HUES6 (cell line): ENCODE results near the gene MSX2.
"Not testable (repeated sequence)": the region's sequence is repeated elsewhere in the genome, so short reads cannot be mapped to it uniquely, and the experiment has no call there.

Experiments used
- H3K27ac ChIP-seq: 2 replicates; pipeline ENCODE4 v1.7.0; 2013; ENCODE audit warnings: low read depth, mild to moderate bottlenecking, low read length, inconsistent platforms
- H3K27me3 ChIP-seq: 2 replicates; pipeline ENCODE4 v1.6.1; 2013; ENCODE audit warnings: low read length; ENCODE audit not compliant: control insufficient read depth, insufficient read depth
- H3K36me3 ChIP-seq: 2 replicates; pipeline ENCODE4 v1.6.1; 2013; ENCODE audit warnings: low read length; ENCODE audit not compliant: control insufficient read depth, insufficient read depth
- H3K4me1 ChIP-seq: 2 replicates; pipeline ENCODE4 v1.6.1; 2013; ENCODE audit warnings: low read length; ENCODE audit not compliant: control insufficient read depth, insufficient read depth
- H3K4me3 ChIP-seq: 2 replicates; pipeline ENCODE4 v1.5.1; 2013; ENCODE audit warnings: low read depth, low read length
- H3K9ac ChIP-seq: one replicate; pipeline ENCODE4 v1.6.1; 2013; ENCODE audit warnings: mild to moderate bottlenecking, low read length
- H3K9me3 ChIP-seq: 2 replicates; pipeline ENCODE4 v1.6.1; 2013; ENCODE audit warnings: low read depth, low read length; ENCODE audit not compliant: control insufficient read depth, insufficient read depth

Gene MSX2

DNA sequence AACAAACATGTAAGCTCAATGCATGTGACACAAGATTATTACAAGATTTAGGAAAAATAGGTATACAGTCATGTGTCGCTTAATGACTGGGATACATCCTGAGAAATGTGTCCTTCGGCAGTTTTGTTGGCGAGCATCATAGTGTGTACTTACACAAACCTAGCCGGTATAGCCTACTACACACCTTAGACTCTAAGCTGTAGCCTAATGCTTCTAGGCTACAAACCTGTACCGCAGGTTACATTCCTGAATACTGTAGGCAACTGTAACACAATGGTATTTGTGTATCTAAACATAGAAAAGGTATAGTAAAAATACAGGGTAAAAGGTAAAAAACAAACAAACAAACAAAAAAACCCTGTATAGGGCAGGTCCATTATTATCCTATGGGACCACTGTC is 27.7 kb downstream of the MSX2 start:
- no peaks in the 10 kb centered on the region for H3K4me1 ChIP-seq
- H3K9ac ChIP-seq = no peak overlapping the region
- peak overlapping the region; percentile 80 for H3K4me3 ChIP-seq
- H3K9me3 ChIP-seq = no peaks in the 10 kb centered on the region
- H3K36me3 ChIP-seq = no peaks in the 10 kb centered on the region
- H3K27me3 ChIP-seq = peaks cover 59% of the 10 kb centered on the region
- H3K27ac ChIP-seq = no peak overlapping the region

DNA sequence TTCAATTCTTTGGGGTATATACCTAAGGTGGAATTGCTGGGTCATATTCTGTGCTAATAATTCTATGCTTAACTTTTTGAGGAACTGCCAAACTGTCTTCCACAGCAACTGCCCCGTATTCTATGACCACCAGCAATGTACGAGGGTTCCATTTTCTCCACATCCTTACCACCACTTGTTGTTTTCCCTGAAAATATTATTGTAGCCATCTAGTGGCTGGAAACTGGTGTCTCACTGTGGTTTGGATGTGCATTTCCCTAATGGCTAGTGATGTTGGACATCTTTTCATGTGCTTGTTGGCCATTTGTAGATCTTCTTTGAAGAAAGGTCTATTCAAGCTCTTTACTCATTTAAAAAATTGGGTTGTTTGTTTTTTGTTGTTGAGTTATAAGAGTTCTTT is 30.7 kb downstream of the MSX2 start:
- Histone ChIP-seq H3K36me3 (no peaks in the 10 kb centered on the region), H3K27ac (no peak overlapping the region), H3K9me3 (no peaks in the 10 kb centered on the region), H3K9ac (no peak overlapping the region), H3K4me1 (no peaks in the 10 kb centered on the region), H3K4me3 (no peak overlapping the region), H3K27me3 (peaks cover 38% of the 10 kb centered on the region)

DNA sequence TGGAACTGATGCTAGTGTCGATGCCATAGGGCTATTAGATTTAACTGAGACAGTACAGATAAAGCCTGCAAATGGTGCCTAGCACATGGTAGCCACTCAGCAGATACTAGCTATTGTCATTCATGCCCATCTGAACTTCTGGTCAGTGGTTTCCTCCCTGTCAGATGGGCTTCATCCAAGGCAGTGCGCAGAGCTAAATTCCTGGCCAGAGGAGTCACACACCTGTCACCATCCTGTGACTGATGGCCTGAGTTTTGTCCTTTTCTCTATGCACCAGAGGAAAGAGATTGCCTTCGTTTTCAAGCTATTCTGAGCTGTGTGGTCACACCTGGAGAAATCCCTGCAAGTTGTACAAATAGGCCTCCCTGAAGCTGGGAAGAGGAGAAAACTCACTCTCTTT is 34.7 kb downstream of the MSX2 start:
- Histone ChIP-seq H3K4me3 (no peak overlapping the region), H3K9ac (no peak overlapping the region), H3K36me3 (no peaks in the 10 kb centered on the region), H3K27ac (no peak overlapping the region), H3K4me1 (no peaks in the 10 kb centered on the region), H3K27me3 (no peaks in the 10 kb centered on the region), H3K9me3 (no peaks in the 10 kb centered on the region)

DNA sequence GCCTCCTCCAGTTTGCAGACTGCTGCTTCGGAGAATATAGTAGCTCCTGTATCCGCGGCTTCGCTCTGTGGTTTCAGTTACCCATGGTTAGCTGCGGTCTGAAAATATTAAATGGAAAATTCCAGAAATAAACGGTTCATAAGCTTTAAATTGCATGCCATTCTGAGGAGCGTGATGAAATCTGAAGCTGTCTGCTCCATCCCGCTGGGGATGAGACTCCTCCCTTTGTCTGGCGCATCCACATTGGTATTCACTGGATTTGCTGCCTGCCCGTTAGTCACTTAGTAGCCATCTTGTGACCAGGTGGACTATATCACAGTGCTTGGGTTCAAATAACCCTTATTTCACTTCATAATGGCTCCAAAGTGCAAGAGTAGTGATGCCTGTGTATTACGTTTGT is 36.3 kb downstream of the MSX2 start:
- Histone ChIP-seq H3K9ac (no peak overlapping the region), H3K27ac (no peak overlapping the region), H3K36me3 (no peaks in the 10 kb centered on the region), H3K4me1 (no peaks in the 10 kb centered on the region), H3K4me3 (no peak overlapping the region), H3K27me3 (no peaks in the 10 kb centered on the region), H3K9me3 (no peaks in the 10 kb centered on the region)

DNA sequence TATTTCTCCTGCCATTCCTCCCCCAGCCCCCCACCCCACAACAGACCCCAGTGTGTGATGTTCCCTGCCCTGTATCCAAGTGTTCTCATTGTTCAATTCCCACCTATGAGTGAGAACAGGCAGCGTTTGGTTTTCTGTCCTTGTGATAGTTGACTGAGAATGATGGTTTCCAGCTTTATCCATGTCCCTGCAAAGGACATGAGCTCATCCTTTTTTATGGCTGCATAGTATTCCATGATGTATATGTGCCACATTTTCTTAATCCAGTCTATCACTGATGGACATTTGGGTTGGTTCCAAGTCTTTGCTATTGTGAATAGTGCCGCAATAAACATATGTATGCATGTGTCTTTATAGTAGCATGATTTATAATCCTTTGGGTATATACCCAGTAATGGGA is 37.0 kb downstream of the MSX2 start:
- not testable (repeated sequence) for H3K4me3 ChIP-seq, H3K27me3 ChIP-seq, H3K4me1 ChIP-seq, H3K9me3 ChIP-seq, H3K9ac ChIP-seq, H3K36me3 ChIP-seq, H3K27ac ChIP-seq

DNA sequence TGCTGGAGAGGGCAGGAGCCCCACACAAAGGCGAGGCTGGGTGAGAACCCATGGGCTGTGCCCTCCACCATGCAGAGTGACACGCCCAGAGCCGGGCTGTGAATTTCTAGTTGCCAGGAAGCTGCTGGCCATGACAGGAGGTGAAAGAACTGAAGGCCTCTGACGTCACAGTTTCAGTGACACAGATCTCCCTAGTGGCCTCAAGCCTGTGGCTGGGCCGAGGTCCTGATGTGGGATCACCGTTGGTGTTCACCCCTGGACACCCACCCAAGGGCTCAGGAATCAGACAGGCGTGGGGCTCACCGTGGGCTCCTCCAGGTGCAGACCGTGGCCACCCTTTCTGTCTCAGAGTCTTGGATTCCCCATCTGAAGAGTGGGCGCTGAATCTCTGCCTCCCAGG is 39.9 kb downstream of the MSX2 start:
- Histone ChIP-seq H3K9me3 (no peaks in the 10 kb centered on the region), H3K36me3 (no peaks in the 10 kb centered on the region), H3K27ac (no peak overlapping the region), H3K4me3 (no peak overlapping the region), H3K4me1 (no peaks in the 10 kb centered on the region), H3K27me3 (no peaks in the 10 kb centered on the region), H3K9ac (no peak overlapping the region)

DNA sequence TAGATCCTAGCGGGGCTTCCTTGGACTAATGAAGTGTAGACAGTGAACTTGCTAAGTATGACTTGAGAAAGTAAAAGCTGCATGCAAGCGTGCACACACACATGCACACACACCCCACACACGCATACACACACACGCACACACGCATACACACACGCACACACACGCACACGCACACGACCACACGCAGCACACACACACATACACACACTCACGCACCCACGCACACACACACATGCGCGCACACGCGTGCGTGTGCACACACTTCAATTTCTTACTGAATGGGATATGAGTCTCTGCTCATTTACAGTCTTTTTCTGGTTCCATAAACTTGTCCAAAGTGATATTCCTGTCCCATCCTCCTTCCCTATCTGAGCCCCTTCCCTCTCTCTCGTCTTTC is 41.2 kb downstream of the MSX2 start:
- no peaks in the 10 kb centered on the region for H3K9me3 ChIP-seq
- H3K4me1 ChIP-seq = no peaks in the 10 kb centered on the region
- no peak overlapping the region for H3K27ac ChIP-seq
- no peaks in the 10 kb centered on the region for H3K36me3 ChIP-seq
- no peak overlapping the region for H3K9ac ChIP-seq
- no peak overlapping the region for H3K4me3 ChIP-seq
- no peaks in the 10 kb centered on the region for H3K27me3 ChIP-seq

DNA sequence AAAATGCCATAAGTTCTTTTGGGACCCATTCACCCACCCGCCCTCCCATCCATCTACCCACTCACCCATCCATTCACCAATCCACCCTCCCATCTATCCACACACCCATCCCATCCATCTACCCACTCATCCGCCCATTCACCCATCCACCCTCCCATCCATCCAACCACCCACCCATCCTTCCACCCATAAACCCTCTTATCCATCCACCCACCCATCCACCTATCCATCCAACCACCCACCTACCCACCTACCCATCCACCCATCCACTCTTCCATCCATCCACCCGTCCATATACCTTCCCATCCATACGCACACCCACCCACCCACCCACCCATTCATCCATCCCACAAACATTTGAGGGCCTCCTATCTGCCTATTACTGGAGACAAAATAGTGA is 43.3 kb downstream of the MSX2 start:
- Histone ChIP-seq H3K4me3 (no peak overlapping the region), H3K27ac (no peak overlapping the region), H3K9ac (no peak overlapping the region), H3K36me3 (no peaks in the 10 kb centered on the region), H3K4me1 (no peaks in the 10 kb centered on the region), H3K9me3 (no peaks in the 10 kb centered on the region), H3K27me3 (no peaks in the 10 kb centered on the region)

DNA sequence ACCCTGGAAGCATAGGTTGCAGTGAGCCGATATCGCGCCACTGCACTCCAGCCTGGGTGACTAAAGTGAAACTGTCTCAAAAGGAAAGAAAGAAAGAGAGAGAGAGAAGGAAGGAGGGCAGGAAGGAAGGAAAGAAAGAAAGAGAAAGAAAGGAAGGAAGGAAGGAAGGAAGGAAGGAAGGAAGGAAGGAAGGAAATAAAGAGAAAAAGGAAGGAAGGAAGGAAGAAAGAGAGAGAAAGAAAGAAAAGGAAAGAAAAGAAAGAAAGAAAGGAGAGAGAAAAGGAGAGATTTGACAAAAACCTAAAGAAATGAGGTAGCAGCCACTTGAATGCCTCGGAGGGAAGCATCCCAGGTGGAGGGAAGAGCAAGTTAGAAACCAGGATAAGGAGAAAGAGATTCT is 44.6 kb downstream of the MSX2 start:
- H3K4me3 ChIP-seq = no peak overlapping the region
- no peak overlapping the region for H3K27ac ChIP-seq
- no peaks in the 10 kb centered on the region for H3K36me3 ChIP-seq
- no peaks in the 10 kb centered on the region for H3K9me3 ChIP-seq
- no peak overlapping the region for H3K9ac ChIP-seq
- no peaks in the 10 kb centered on the region for H3K27me3 ChIP-seq
- H3K4me1 ChIP-seq = no peaks in the 10 kb centered on the region

DNA sequence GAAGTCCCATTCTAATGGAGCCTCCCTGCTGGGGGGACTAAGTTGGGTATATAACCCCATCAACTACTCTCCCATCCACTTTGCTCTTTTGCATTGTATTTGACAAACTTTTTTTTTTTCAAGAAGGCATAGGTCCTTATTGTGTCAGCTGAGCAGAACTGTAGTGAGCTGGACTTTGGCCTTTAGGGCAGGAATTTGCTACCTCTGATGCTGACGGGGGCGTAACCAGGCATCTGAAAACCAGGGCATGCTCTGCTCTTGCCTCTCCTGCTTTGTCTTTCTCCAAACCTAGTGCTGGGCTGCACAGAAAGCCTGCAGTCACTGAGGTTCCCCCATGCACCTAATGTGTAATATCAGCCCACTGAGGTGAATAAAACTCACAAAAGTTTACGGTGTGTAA is 49.0 kb downstream of the MSX2 start:
- Histone ChIP-seq H3K27me3 (no peaks in the 10 kb centered on the region), H3K36me3 (no peaks in the 10 kb centered on the region), H3K9ac (no peak overlapping the region), H3K9me3 (no peaks in the 10 kb centered on the region), H3K4me3 (no peak overlapping the region), H3K27ac (no peak overlapping the region), H3K4me1 (no peaks in the 10 kb centered on the region)

DNA sequence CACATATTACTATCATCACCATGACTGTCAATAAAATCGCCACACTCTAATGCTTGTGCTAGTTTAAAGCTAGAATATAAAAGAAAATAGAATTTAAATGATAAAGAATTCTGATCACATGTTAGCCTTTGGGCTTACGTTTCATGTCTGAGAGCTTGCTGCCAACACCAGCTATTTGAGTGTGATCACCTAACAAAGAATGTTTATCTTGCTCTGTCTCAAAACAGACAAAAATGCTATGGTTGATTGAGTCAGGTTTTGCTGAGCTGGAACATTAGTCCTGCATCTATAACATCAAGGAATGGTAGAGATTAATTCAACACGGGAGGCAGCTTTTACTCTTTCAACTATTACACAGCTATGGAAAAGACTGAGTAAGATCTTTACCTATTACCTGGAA is 50.7 kb downstream of the MSX2 start:
- H3K4me3 ChIP-seq = no peak overlapping the region
- no peaks in the 10 kb centered on the region for H3K4me1 ChIP-seq
- no peaks in the 10 kb centered on the region for H3K27me3 ChIP-seq
- H3K27ac ChIP-seq = no peak overlapping the region
- H3K9me3 ChIP-seq = no peaks in the 10 kb centered on the region
- no peak overlapping the region for H3K9ac ChIP-seq
- no peaks in the 10 kb centered on the region for H3K36me3 ChIP-seq

DNA sequence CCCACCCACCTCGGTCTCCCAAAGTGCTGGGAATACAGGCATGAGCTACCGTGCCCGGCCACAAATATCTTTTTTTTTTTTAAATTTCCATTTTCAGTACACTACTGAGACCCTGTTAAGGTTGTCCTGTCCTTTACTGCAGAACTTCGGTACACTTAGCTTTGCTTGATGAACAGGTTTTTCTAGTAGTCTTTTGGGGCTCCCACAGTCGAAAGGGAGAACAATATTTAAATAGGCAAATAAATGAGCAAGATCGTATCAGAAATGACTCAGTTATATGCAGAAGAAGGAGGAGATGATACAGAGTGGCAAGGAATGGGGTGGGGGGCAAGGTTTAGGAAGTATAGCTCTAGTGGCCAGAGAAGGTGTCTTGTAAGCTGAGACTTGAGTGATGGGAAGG is 52.7 kb downstream of the MSX2 start:
- Histone ChIP-seq H3K9ac (no peak overlapping the region), H3K27me3 (no peaks in the 10 kb centered on the region), H3K4me3 (no peak overlapping the region), H3K27ac (no peak overlapping the region), H3K4me1 (no peaks in the 10 kb centered on the region), H3K36me3 (no peaks in the 10 kb centered on the region), H3K9me3 (no peaks in the 10 kb centered on the region)
